ENCODE results near the gene ENGASE. TPM values are rescaled to one million over a fixed set of nuclear protein-coding genes. Genes with fewer than 3 reads are reported as not detected.

The ENGASE gene
- total and polyA plus RNA-seq, 7 donors: 7.5 to 80.8 (median 26.7) TPM

DNA sequence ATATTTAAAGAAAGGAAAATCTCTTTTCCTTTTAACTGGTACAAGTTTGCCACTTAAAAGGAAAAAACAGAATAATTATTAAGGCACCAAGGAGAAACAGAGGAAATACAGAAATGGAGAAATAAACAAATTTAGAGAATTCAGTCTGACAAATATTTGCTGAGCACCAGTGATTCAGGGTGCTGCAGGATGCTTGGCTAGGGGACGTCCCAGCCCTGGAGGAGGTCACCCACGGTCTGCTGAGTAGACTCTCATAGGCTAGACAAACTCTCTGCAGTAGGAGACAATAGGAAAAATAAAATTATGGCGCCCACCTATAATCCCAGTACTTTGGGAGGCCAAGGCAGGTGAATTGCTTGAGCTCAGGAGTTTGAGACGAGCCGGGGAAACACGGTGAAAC, 34.7 kb upstream of the ENGASE start:
- H3K4me3 ChIP-seq: no peak overlapping the region
- TF ChIP-seq, protein P1, sequence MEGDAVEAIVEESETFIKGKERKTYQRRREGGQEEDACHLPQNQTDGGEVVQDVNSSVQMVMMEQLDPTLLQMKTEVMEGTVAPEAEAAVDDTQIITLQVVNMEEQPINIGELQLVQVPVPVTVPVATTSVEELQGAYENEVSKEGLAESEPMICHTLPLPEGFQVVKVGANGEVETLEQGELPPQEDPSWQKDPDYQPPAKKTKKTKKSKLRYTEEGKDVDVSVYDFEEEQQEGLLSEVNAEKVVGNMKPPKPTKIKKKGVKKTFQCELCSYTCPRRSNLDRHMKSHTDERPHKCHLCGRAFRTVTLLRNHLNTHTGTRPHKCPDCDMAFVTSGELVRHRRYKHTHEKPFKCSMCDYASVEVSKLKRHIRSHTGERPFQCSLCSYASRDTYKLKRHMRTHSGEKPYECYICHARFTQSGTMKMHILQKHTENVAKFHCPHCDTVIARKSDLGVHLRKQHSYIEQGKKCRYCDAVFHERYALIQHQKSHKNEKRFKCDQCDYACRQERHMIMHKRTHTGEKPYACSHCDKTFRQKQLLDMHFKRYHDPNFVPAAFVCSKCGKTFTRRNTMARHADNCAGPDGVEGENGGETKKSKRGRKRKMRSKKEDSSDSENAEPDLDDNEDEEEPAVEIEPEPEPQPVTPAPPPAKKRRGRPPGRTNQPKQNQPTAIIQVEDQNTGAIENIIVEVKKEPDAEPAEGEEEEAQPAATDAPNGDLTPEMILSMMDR (IDR thresholded peaks at IDR 0.05): no peak
- H3K27ac ChIP-seq: no peak overlapping the region
- H3K4me1 ChIP-seq: peaks cover 4% of the 10 kb centered on the region
- H3K9me3 ChIP-seq: no peaks in the 10 kb centered on the region
- no peaks in the 10 kb centered on the region for H3K27me3 ChIP-seq (ENCODE audit: insufficient read depth in 3 of 3, low read length in 2 of 3)
- no peak for DNase-seq
- intact Hi-C loops (cut with DNase I): loop anchor here in 1 of 2 donors (2.0 kb wide), 1 partner anchor 19 kb away; no protein-coding TSS in a partner anchor
- ATAC-seq: no peak
- H3K36me3 ChIP-seq (ENCODE audit: insufficient read depth in 1 of 2, low read depth in 1 of 2): no peaks in the 10 kb centered on the region
- WGBS, 3 donors: 94 to 99% (median 95%) methylated on average over 6 of the region's 6 CpGs

DNA sequence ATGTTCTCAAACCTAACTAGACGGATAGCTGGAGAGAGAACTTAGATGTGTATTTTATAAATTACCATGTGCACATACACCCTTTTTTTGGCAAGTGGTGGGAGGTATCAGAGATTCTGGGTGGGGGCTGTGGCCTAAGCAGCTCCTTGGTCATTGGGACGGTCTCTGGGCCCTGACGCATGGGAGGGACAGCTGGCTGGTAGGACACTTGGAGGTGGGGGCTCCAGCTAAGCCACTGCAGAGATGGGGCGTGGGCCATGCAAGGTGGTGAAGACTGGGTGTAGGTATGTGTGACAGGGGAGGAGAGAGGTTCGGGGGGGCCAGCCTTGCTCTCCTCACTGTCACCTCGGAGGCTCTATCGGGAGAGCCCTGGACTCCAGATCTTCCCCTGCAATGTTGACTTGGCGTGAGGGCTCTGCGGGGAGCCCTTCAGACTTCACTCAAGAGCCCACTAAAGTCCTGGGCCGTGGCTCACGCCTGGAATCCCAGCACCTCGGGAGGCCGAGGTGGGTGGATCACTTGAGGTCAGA, 33.5 kb upstream of the ENGASE start:
- DNase-seq: no peak
- ATAC-seq: no peak
- TF ChIP-seq, protein P1 (IDR thresholded peaks at IDR 0.05): no peak
- no peaks in the 10 kb centered on the region for H3K27me3 ChIP-seq (ENCODE audit: insufficient read depth in 3 of 3, low read length in 2 of 3)
- 88 to 93% (median 93%) methylated on average over 12 to 13 of the region's 13 CpGs for WGBS, 3 donors
- no peak overlapping the region for H3K27ac ChIP-seq
- H3K36me3 ChIP-seq (ENCODE audit: insufficient read depth in 1 of 2, low read depth in 1 of 2): no peaks in the 10 kb centered on the region
- intact Hi-C loops (cut with DNase I): loop anchor here in 1 of 2 donors (2.0 kb wide), 1 partner anchor 20 kb away; no protein-coding TSS in a partner anchor
- no peaks in the 10 kb centered on the region for H3K9me3 ChIP-seq
- peaks cover 5% of the 10 kb centered on the region for H3K4me1 ChIP-seq
- H3K4me3 ChIP-seq: no peak overlapping the region

DNA sequence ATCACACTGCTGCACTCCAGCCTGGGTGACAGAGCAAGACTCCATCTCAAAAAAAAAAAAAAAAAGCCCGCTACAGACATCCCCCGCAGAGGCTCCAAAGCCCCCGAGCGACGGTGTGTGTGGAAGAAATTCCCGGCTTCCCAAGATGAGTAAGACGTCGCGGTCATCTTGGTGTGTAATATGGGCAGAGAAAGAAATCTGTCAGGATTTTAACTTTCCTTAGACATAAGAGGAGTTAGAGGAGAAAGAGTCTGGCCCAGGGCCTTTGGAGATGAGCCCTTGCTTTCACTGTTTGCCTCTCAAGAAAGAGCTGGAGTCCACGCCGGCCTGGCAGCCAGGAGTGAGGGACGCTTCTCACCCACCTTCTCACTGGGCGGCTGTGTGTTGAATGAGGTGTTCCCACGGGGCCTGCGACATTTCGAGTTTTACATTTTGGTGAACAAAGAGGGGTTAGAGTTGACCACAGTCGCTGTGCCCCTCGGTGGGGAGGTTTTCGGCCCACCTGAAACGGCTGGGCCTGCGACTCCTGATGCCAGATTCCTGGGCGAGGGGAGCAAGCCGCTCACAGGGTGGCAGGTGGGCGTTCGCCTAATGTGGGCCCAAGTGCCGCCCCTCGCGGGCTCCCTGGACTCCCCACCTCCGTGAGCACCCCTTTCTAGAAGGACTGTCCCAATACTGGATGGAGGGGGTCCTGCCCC, 32.8 kb upstream of the ENGASE start:
- no peak overlapping the region for H3K27ac ChIP-seq
- WGBS, 3 donors: 87 to 89% (median 89%) methylated on average over 29 of the region's 29 CpGs
- TF ChIP-seq, protein P1 (IDR thresholded peaks at IDR 0.05): no peak
- peaks cover 0 to 3% (median 2%) of the 10 kb centered on the region in 3 donors for H3K27me3 ChIP-seq (ENCODE audit: insufficient read depth in 3 of 3, low read length in 2 of 3)
- ATAC-seq (peak in 1 of 4 donors; percentile 3), DNase-seq (no peak)
- no peaks in the 10 kb centered on the region for H3K9me3 ChIP-seq
- no peaks in the 10 kb centered on the region for H3K36me3 ChIP-seq (ENCODE audit: insufficient read depth in 1 of 2, low read depth in 1 of 2)
- H3K4me3 ChIP-seq: no peak overlapping the region
- peaks cover 6% of the 10 kb centered on the region for H3K4me1 ChIP-seq
- intact Hi-C loops (cut with DNase I): loop anchor here (2.0 kb wide), 2 partner anchors 21 to 55 kb away; no protein-coding TSS in a partner anchor

DNA sequence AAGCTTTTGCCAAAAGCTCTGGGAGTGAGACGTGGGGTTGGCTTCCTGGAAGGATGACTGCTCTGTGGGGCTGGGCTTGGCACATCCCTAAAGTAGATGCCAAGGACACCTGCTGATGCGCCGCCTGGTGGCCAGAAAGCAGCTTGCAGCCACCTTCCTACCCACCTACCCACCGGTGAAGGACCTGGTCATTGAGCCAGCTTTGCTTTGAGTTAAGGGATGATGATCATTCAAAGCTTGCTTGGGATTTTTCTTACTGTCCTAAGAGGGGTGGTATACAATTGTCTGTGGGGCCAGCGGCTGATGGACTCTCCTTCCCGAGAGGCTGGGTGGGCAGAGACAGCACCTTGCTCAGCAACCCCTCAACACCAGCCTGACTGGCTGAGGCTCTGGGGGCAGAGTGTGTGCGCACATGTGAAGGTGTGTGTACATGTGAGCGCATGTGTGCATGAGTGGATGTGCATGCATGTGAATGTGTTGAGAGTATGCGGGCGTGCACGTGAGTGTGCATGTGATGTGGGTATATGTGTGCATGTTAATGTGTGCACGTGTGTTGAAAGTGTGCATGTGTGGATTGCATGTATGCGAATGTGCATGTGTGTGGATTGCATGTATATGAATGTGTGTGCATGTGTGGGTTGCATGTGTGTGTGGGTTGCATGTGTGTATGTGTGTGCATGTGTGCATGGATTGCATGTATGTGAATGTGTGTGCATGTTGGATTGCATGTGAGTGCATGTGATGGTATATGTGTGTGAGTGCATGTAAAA, 32.0 kb upstream of the ENGASE start:
- intact Hi-C loops (cut with DNase I): loop anchor here (2.0 kb wide), 2 partner anchors 22 to 56 kb away; no protein-coding TSS in a partner anchor
- H3K27ac ChIP-seq: no peak overlapping the region
- H3K9me3 ChIP-seq: no peaks in the 10 kb centered on the region
- ATAC-seq (peak; percentile 49 to 77 (median 62)), DNase-seq (peak; percentile 74 to 86)
- TF ChIP-seq, protein P1 (IDR thresholded peaks at IDR 0.05): peak; percentile 77
- H3K27me3 ChIP-seq (ENCODE audit: insufficient read depth in 3 of 3, low read length in 2 of 3): peaks cover 0 to 11% (median 2%) of the 10 kb centered on the region in 3 donors
- no peak overlapping the region for H3K4me3 ChIP-seq
- H3K36me3 ChIP-seq (ENCODE audit: insufficient read depth in 1 of 2, low read depth in 1 of 2): no peaks in the 10 kb centered on the region
- WGBS, 3 donors: 66 to 67% (median 66%) methylated on average over 13 of the region's 13 CpGs
- peaks cover 5% of the 10 kb centered on the region for H3K4me1 ChIP-seq

Data from psoas muscle (tissue), 8 donors.